SH-SY5Y (cell line): ENCODE measurements around the gene RABGAP1L.

Source experiments
- GATA2 ChIP-seq: IDR thresholded peaks from 2 replicates; pipeline ENCODE4 v1.6.1; 2011; ENCODE audit warnings: mild to moderate bottlenecking, low read depth, low read length
- GATA3 ChIP-seq: IDR thresholded peaks from 2 replicates; pipeline ENCODE4 v1.6.1; 2011; ENCODE audit warnings: low read depth, mild to moderate bottlenecking, low read length, moderate library complexity

- TF ChIP-seq GATA3 (no peak), GATA2 (no peak)
These were observed 844.2 kb downstream of the RABGAP1L start for GRCh38 chr1:175003521-175003920.
